ENCODE data around the gene KLHL29.

Gene KLHL29

GRCh38 chr2:23456881-23457760 lies 72.1 kb downstream of the KLHL29 start:
- TF ChIP-seq FOXP2 (optimal IDR thresholded peaks at IDR 0.05; ENCODE audit: borderline replicate concordance, extremely low read depth, extremely low read length, insufficient read depth) (no peak), SIN3A (IDR thresholded peaks at IDR 0.05; ENCODE audit: borderline replicate concordance, insufficient read depth, low read length) (no peak)

DNA sequence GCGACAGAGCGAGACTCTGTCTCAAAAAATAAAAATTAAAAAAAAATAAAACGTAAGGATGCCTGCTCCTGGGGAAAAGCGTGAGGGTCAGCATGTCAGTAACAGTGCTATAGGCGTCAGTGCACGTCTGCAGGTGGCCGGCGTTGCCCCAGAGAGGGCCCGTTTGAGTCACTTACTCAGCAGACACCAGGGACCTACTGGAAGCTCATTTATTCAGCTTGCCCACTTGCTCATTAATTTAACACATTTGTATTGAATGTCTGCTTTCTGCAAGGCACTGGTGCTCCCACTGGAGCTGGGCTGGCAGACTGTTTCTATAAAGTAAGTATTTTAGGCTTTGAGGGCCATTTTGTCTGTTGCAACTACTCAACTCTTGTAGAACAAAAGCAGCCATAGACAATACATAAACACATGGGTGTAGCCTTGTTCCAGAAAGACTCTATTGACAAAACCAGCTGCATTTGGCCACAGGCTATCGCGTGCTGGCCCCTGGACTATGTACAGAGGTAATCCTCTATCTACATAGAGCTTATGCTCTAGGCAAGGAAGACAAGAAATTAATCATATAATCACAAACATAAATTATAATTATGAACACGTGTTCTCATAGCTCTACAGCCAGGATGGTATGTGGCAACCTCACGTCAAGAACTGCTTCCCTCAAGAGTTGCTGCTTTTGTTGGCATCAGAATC lies 73.2 kb downstream of the KLHL29 start:
- TF ChIP-seq, protein P1, sequence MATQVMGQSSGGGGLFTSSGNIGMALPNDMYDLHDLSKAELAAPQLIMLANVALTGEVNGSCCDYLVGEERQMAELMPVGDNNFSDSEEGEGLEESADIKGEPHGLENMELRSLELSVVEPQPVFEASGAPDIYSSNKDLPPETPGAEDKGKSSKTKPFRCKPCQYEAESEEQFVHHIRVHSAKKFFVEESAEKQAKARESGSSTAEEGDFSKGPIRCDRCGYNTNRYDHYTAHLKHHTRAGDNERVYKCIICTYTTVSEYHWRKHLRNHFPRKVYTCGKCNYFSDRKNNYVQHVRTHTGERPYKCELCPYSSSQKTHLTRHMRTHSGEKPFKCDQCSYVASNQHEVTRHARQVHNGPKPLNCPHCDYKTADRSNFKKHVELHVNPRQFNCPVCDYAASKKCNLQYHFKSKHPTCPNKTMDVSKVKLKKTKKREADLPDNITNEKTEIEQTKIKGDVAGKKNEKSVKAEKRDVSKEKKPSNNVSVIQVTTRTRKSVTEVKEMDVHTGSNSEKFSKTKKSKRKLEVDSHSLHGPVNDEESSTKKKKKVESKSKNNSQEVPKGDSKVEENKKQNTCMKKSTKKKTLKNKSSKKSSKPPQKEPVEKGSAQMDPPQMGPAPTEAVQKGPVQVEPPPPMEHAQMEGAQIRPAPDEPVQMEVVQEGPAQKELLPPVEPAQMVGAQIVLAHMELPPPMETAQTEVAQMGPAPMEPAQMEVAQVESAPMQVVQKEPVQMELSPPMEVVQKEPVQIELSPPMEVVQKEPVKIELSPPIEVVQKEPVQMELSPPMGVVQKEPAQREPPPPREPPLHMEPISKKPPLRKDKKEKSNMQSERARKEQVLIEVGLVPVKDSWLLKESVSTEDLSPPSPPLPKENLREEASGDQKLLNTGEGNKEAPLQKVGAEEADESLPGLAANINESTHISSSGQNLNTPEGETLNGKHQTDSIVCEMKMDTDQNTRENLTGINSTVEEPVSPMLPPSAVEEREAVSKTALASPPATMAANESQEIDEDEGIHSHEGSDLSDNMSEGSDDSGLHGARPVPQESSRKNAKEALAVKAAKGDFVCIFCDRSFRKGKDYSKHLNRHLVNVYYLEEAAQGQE (IDR thresholded peaks at IDR 0.05; ENCODE audit: insufficient read depth in 1 of 2, low read depth in 2 of 2, low read length in 2 of 2), result no peak
- no peak for TF ChIP-seq SIN3A (IDR thresholded peaks at IDR 0.05; ENCODE audit: borderline replicate concordance, insufficient read depth, low read length)
- no peak for TF ChIP-seq FOXP2 (optimal IDR thresholded peaks at IDR 0.05; ENCODE audit: borderline replicate concordance, extremely low read depth, extremely low read length, insufficient read depth)
- TF ChIP-seq TAF1 (IDR thresholded peaks at IDR 0.05; ENCODE audit: borderline replicate concordance, insufficient read depth, low read length), result no peak
- TF ChIP-seq POLR2AphosphoS5 (IDR thresholded peaks at IDR 0.05; ENCODE audit: low read depth, low read length), result no peak

DNA sequence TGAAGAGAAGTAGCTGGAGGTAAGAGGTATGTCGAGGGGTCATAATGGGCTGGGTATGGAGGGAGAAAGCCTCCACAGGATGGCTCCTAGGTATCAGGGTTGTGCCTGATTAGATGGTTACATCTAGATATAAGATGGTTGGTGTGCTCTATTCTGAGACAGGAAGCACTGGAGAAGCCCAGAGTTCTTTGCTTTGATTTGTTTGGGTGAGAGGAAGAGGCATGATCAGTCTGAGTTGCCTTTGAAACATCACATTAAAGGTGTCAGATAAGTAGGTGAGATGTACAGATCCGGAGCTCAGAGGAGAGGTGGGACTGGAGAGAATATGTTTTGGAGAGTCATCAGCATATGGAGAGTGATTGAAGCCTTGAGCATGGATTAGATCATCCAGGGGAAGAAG lies 74.1 kb downstream of the KLHL29 start:
- no peak for TF ChIP-seq FOXP2 (optimal IDR thresholded peaks at IDR 0.05; ENCODE audit: borderline replicate concordance, extremely low read depth, extremely low read length, insufficient read depth)
- no peak for TF ChIP-seq POLR2AphosphoS5 (IDR thresholded peaks at IDR 0.05; ENCODE audit: low read depth, low read length)
- TF ChIP-seq SIN3A (IDR thresholded peaks at IDR 0.05; ENCODE audit: borderline replicate concordance, insufficient read depth, low read length), result no peak
- TF ChIP-seq, protein P1 (IDR thresholded peaks at IDR 0.05; ENCODE audit: insufficient read depth in 1 of 2, low read depth in 2 of 2, low read length in 2 of 2), result no peak
- TF ChIP-seq TAF1 (IDR thresholded peaks at IDR 0.05; ENCODE audit: borderline replicate concordance, insufficient read depth, low read length), result no peak

GRCh38 chr2:23460228-23460627 lies 75.2 kb downstream of the KLHL29 start:
- TF ChIP-seq, protein P1 (IDR thresholded peaks at IDR 0.05; ENCODE audit: insufficient read depth in 1 of 2, low read depth in 2 of 2, low read length in 2 of 2), result no peak
- TF ChIP-seq FOXP2 (optimal IDR thresholded peaks at IDR 0.05; ENCODE audit: borderline replicate concordance, extremely low read depth, extremely low read length, insufficient read depth) (no peak), POLR2AphosphoS5 (IDR thresholded peaks at IDR 0.05; ENCODE audit: low read depth, low read length) (no peak), TAF1 (IDR thresholded peaks at IDR 0.05; ENCODE audit: borderline replicate concordance, insufficient read depth, low read length) (no peak), SIN3A (IDR thresholded peaks at IDR 0.05; ENCODE audit: borderline replicate concordance, insufficient read depth, low read length) (no peak)

DNA sequence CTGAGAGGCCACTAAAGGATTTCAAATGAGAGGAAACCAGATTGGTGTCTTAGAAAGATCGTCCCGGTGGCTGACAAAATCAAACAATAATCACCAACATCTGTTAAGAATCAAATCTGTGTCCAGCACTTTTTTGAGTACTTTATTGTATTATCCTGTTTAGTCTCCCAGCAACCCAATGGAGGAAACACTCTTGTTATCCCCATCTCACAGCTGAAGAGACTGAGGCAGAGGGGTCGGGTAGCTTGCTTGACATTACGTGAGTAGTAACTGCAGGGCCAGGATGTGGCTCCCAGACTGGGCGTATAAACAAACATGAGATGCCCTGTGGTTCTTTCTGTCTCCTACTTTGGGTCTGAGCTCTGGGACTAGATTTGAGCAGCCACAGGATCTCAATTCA lies 76.0 kb downstream of the KLHL29 start:
- TF ChIP-seq TAF1 (IDR thresholded peaks at IDR 0.05; ENCODE audit: borderline replicate concordance, insufficient read depth, low read length) (no peak), POLR2AphosphoS5 (IDR thresholded peaks at IDR 0.05; ENCODE audit: low read depth, low read length) (no peak), FOXP2 (optimal IDR thresholded peaks at IDR 0.05; ENCODE audit: borderline replicate concordance, extremely low read depth, extremely low read length, insufficient read depth) (no peak), SIN3A (IDR thresholded peaks at IDR 0.05; ENCODE audit: borderline replicate concordance, insufficient read depth, low read length) (no peak)
- TF ChIP-seq, protein P1 (IDR thresholded peaks at IDR 0.05; ENCODE audit: insufficient read depth in 1 of 2, low read depth in 2 of 2, low read length in 2 of 2), result no peak
